Smooth muscle cell of the brain vasculature (primary cell): Measurements from ENCODE around the gene UGT1A7.

ENCODE experiments used
- DNase-seq: peaks from one replicate; pipeline ENCODE4 v3.0.0-alpha.2; 2012; ENCODE audit warnings: low read depth, low spot score

UGT1A7 gene

GRCh38 chr2:233817361-233817911, 135.7 kb downstream of the UGT1A7 start:
- no peak for DNase-seq

DNA sequence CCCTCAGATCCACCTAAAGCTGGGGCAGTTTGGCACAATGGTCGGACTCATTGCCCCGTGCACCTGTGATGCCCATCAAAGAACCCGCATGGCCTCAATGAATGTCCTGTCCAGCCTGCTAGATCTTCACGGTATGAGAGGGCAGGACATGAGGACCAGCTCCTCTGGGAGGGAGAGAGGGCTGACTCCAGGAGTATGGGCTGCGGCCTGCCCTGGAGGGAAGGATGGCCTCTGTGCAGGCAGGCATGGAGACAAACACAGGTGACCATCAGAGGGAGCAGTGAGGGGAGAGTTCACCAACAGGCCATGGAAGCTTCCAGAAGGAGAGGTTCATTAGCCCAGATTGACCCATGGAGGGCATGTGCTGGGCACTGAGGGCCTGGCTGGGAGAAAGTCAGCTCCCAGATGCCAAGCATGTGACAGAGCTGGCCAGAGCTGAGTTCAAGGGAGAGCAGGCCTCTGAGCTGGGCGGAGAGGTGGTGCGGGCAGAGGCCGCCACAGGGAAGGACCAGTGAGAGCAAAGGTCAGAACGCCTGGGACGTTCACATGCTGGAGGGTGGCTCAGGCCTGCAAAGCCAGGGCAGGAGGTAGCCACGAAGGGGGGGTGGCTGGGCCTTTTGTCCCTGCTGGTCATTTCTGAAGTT, 136.4 kb downstream of the UGT1A7 start:
- DNase-seq, result no peak

DNA sequence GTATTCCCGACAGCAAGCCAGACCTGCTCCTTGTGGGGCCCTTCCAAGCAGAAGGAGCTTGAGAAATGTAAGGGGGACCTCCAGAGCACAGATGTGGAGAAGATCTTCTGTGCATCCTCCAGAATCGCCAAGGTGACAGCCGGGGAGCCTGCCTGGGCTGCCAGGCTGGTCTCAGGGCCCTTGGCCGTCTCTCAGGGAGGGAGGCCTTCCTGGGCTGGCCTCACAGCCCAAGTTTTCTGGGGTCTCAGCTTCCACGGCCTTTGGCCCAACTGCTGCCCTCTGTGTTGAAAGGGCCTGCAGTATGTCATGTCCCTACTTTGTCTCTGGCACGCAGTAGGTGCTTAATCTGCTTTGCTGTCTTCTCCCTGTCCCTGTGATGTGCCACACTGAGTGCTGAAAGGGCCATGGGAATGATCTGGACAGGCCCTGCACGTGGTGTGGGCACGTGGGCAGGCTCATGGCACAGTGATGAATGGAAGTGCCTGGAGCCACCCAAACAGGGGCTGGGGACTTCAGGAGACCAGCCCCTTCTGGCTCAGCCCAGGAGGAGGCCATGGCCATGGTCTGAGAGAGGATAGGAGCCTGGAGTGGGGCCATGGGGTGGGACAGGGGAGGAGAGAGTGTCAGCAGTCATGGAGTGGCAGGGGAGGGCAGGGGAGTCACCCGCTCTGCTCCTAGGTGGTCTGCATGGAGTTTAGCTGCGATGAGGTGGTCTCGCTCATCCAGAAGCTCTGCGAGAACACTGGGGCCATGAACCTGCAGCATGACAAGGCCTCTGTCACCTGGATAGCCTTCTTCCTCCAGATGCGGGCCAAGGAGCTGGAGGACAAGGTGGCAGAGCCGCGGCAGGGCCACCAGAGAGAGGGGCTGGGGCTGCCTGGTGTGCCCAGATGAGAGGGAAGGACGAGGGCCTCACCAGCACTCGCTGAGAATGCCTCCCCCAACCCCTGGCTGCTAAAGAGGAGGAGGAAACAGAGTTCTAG, 137.2 kb downstream of the UGT1A7 start:
- DNase-seq, result no peak

GRCh38 chr2:233819884-233820773, 138.4 kb downstream of the UGT1A7 start:
- DNase-seq, result no peak

DNA sequence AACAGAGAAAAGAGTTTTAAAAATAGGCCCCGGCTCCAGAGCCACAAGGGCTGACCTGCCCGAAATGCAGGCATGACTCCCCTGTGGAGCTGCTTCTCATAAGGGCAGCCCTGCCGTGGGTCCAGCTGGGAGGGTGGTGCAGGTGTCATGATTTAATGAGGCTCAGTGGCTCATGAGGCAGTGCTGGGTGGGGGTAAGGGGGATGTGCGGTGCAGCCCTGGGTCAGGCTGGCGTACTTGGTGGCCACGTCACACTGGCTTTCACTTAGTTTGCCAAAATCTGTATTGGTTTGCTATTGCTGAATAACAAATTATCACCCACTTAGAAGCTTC, 139.0 kb downstream of the UGT1A7 start:
- no peak for DNase-seq

DNA sequence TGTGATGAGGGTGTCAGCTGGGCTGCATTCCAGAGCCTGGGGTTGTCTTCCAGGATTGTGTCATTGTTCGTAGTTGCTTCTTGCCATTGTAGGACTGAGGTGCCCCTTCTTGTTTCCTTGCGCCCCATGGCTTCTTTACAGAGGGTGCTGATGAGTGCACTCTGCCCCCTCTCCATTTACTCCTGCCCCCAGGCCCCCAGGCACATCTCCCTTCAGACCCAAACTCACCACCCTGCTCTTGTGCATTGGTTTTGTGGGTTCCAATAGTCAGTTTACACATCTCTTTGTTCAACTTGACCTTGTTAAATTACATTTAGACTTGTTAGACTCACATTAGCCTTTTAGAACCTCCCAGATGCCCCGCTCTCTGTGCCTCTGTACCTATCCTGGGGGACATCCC, 139.5 kb downstream of the UGT1A7 start:
- no peak for DNase-seq

DNA sequence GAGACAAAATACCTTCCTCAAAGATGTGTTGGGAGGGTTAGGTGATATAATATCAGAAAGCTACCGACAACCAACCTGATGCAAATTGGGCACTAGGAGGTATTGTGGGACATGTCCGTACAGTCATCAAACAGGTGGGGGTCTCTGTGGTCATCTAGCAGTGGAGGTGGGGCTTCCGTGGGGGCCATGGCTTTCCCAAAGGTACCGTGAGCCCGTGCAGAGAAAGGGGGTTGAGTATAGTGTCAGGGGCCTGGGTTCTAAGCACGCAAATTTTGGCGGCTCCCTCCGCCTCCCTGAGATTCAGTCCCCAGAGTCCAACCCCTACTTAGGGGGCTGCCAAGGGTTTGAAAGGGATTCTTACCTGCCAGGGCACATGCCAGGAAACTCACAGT, 140.0 kb downstream of the UGT1A7 start:
- DNase-seq, result no peak

DNA sequence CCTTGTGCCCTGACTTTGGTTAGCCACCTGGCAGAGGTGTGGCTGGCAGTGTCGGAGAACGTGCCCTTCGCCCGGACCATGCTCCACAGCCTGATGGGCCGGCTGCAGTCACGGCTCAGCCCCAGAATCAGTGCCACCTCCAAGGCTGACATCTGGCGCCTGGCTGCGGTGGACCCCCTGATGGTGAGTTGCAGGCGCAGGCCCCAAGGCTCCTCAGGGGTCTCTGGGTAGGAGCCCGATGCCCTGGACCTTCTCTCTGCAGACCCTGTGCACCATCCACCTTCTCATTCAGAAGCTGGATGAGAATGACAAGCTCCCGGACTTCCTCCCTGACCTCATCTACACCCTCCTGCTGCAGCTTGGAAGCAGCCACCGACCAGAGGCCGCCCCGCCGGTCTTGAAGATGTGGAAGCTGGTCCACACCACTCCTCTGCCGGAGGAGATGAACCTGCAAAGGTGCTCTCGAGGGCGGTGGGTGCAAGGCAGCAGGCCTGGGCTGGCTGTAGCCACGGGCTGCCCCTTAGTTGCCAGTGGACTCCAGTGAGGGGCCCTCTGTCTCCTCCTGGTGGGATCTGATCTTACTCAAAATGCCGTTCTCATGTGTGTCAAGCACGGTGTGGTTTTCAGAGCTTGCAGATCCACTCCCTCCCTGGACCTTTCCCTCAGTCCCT, 140.5 kb downstream of the UGT1A7 start:
- no peak for DNase-seq
